H9 (cell line): ENCODE results near the gene FAM111B. TPM values are rescaled to one million over a fixed set of nuclear protein-coding genes. Genes with fewer than 3 reads are reported as not detected.
"Not testable (repeated sequence)": the region's sequence is repeated elsewhere in the genome, so short reads cannot be mapped to it uniquely, and the experiment has no call there.

ENCODE experiments used
- DNase-seq: peaks from one replicate; pipeline ENCODE4 v3.0.0-alpha.2; 2017
- H2AFZ ChIP-seq: one replicate; pipeline ENCODE4 v1.6.1; 2013; ENCODE audit warnings: mild to moderate bottlenecking, low read length, control low read depth, moderate library complexity
- H2AK5ac ChIP-seq: 2 replicates; pipeline ENCODE4 v1.6.1; 2013; ENCODE audit warnings: low read length, control low read depth, mixed read lengths; ENCODE audit not compliant: insufficient read length
- H2BK120ac ChIP-seq: one replicate; pipeline ENCODE4 v1.6.1; 2013; ENCODE audit warnings: low read depth, mild to moderate bottlenecking, low read length, control low read depth, inconsistent platforms; ENCODE audit not compliant: poor library complexity, severe bottlenecking
- H2BK12ac ChIP-seq: 2 replicates; pipeline ENCODE4 v1.6.1; 2013; ENCODE audit warnings: low read length, control low read depth, mixed read lengths, low read depth; ENCODE audit not compliant: insufficient read length
- H2BK15ac ChIP-seq: 2 replicates; pipeline ENCODE4 v1.6.1; 2013; ENCODE audit warnings: low read depth, low read length, control low read depth
- H2BK20ac ChIP-seq: one replicate; pipeline ENCODE4 v1.6.1; 2013; ENCODE audit warnings: low read depth, mild to moderate bottlenecking, low read length, control low read depth, inconsistent platforms; ENCODE audit not compliant: poor library complexity, severe bottlenecking
- H2BK5ac ChIP-seq: 2 replicates; pipeline ENCODE4 v1.6.1; 2013; ENCODE audit warnings: low read length, control low read depth, mixed read lengths; ENCODE audit not compliant: insufficient read length
- H3K14ac ChIP-seq: 2 replicates; pipeline ENCODE4 v1.6.1; 2013; ENCODE audit warnings: low read length, control low read depth; ENCODE audit not compliant: insufficient read depth
- H3K18ac ChIP-seq: 2 replicates; pipeline ENCODE4 v1.6.1; 2013; ENCODE audit warnings: low read depth, mild to moderate bottlenecking, mixed read lengths, low read length, control low read depth; ENCODE audit not compliant: insufficient read length
- H3K23ac ChIP-seq: 2 replicates; pipeline ENCODE4 v1.6.1; 2013; ENCODE audit warnings: low read length, control low read depth, mixed read lengths, low read depth; ENCODE audit not compliant: insufficient read length
- H3K23me2 ChIP-seq: 2 replicates; pipeline ENCODE4 v1.6.1; 2013; ENCODE audit warnings: low read depth, mild to moderate bottlenecking, mixed read lengths, low read length, control low read depth; ENCODE audit not compliant: insufficient read length, poor library complexity, severe bottlenecking
- H3K27ac ChIP-seq: 2 replicates; pipeline ENCODE4 v1.5.1; 2013; ENCODE audit warnings: low read length, control low read depth, mixed read lengths, low read depth; ENCODE audit not compliant: insufficient read length
- H3K27me3 ChIP-seq: 2 replicates; pipeline ENCODE4 v1.6.1; 2013; ENCODE audit warnings: low read length, control low read depth, inconsistent platforms; ENCODE audit not compliant: insufficient read depth
- H3K4ac ChIP-seq: 2 replicates; pipeline ENCODE4 v1.6.1; 2013; ENCODE audit warnings: low read depth, mild to moderate bottlenecking, control low read depth, inconsistent platforms, low read length, moderate library complexity
- H3K4me1 ChIP-seq: 2 replicates; pipeline ENCODE4 v1.6.1; 2013; ENCODE audit warnings: low read length, control low read depth, inconsistent platforms; ENCODE audit not compliant: insufficient read depth
- H3K4me2 ChIP-seq: 2 replicates; pipeline ENCODE4 v1.6.1; 2013; ENCODE audit warnings: low read length, control low read depth, mixed read lengths; ENCODE audit not compliant: insufficient read length, insufficient read depth
- H3K56ac ChIP-seq: 2 replicates; pipeline ENCODE4 v1.6.1; 2013; ENCODE audit warnings: low read depth, mild to moderate bottlenecking, mixed read lengths, low read length, control low read depth; ENCODE audit not compliant: insufficient read length
- H3K79me1 ChIP-seq: 2 replicates; pipeline ENCODE4 v1.6.1; 2013; ENCODE audit warnings: low read depth, mild to moderate bottlenecking, moderate library complexity, low read length, control low read depth, inconsistent platforms; ENCODE audit not compliant: insufficient read depth, poor library complexity, severe bottlenecking
- H3K79me2 ChIP-seq: 2 replicates; pipeline ENCODE4 v1.6.1; 2013; ENCODE audit warnings: low read length, control low read depth, inconsistent platforms; ENCODE audit not compliant: insufficient read depth
- H3K9ac ChIP-seq: 2 replicates; pipeline ENCODE4 v1.6.1; 2013; ENCODE audit warnings: low read length, control low read depth, mixed read lengths; ENCODE audit not compliant: insufficient read length; ENCODE audit errors: extremely low read depth
- H3K9me3 ChIP-seq: one replicate; pipeline ENCODE4 v1.6.1; 2013; ENCODE audit warnings: low read depth, low read length, inconsistent platforms; ENCODE audit not compliant: control insufficient read depth
- H3T11ph ChIP-seq: one replicate; pipeline ENCODE4 v1.6.1; 2013; ENCODE audit warnings: mild to moderate bottlenecking, low read length, control low read depth, inconsistent platforms
- H4K20me1 ChIP-seq: one replicate; pipeline ENCODE4 v1.6.1; 2013; ENCODE audit not compliant: control insufficient read depth, insufficient read length, insufficient read depth
- H4K5ac ChIP-seq: 2 replicates; pipeline ENCODE4 v1.6.1; 2013; ENCODE audit warnings: low read depth, mild to moderate bottlenecking, mixed read lengths, low read length, control low read depth; ENCODE audit not compliant: insufficient read length
- H4K8ac ChIP-seq: replicated peaks from 2 replicates; pipeline ENCODE4 v1.6.1; 2013; ENCODE audit warnings: low read length, control low read depth, mixed read lengths, low read depth; ENCODE audit not compliant: insufficient read length
- H4K91ac ChIP-seq: 2 replicates; pipeline ENCODE4 v1.6.1; 2013; ENCODE audit warnings: low read depth, mild to moderate bottlenecking, moderate library complexity, mixed read lengths, low read length, control low read depth; ENCODE audit not compliant: insufficient read length
- H3K27ac Mint-ChIP-seq, 3 experiments: 2 replicates in 2 of 3; 3 replicates in 1 of 3; pipeline ENCODE4 v1.8.0; 2020 to 2021; ENCODE audit warnings: mixed read lengths in 3 of 3, mild to moderate bottlenecking in 1 of 3, moderate library complexity in 1 of 3
- H3K27me3 Mint-ChIP-seq: 2 replicates; pipeline ENCODE4 v1.8.0; 2021; ENCODE audit warnings: low read depth, mild to moderate bottlenecking, moderate library complexity, mixed read lengths
- H3K36me3 Mint-ChIP-seq, 3 experiments: 2 replicates in 2 of 3; 3 replicates in 1 of 3; pipeline ENCODE4 v1.8.0; 2020 to 2021; ENCODE audit warnings: low read depth in 3 of 3, mixed read lengths in 3 of 3; ENCODE audit not compliant: insufficient read depth in 1 of 3
- H3K4me1 Mint-ChIP-seq, 2 experiments: 2 replicates each; pipeline ENCODE4 v1.8.0; 2020; ENCODE audit warnings: mixed read lengths in 2 of 2
- H3K4me3 Mint-ChIP-seq, 2 experiments: 2 replicates in 1 of 2; 3 replicates in 1 of 2; pipeline ENCODE4 v1.8.0; 2020 to 2021; ENCODE audit warnings: mild to moderate bottlenecking in 2 of 2, mixed read lengths in 2 of 2, moderate library complexity in 1 of 2
- H3K9me3 Mint-ChIP-seq, 2 experiments: 2 replicates in 1 of 2; 3 replicates in 1 of 2; pipeline ENCODE4 v1.8.0; 2020; ENCODE audit warnings: mild to moderate bottlenecking in 2 of 2, mixed read lengths in 2 of 2, moderate library complexity in 1 of 2
- CTCF ChIP-seq: fragments of 200-600 bp; sonication (generic); conservative IDR thresholded peaks from 3 replicates; pipeline ENCODE4 v1.8.0; 2021; ENCODE audit warnings: antibody characterized with exemption, mild to moderate bottlenecking
- WGBS: extraction: QIAGEN DNeasy Blood & Tissue Kit; methylation state at CpG from one replicate; pipeline ENCODE4 v1.1.7; 2013; ENCODE audit warnings: missing lambda C conversion rate, low lambda C conversion rate, mixed read lengths; ENCODE audit not compliant: insufficient read length; ENCODE audit errors: extremely low coverage; 5-methylcytosine and 5-hydroxymethylcytosine counted together
- total RNA-seq: library from RNA; stranded (reverse); gene quantifications from 2 replicates; pipeline ENCODE4 v1.2.1, GENCODE V29; 2021

FAM111B gene
- total RNA-seq, 1 experiment from 2014 or later = 35.0 TPM

- H3K4me1 Mint-ChIP-seq = peaks cover 42 to 44% of the 10 kb centered on the region in 2 experiments
- peak; percentile 92 for DNase-seq
Observed at GRCh38 chr11:59102259-59102765, 4.7 kb upstream of the FAM111B start.

DNA sequence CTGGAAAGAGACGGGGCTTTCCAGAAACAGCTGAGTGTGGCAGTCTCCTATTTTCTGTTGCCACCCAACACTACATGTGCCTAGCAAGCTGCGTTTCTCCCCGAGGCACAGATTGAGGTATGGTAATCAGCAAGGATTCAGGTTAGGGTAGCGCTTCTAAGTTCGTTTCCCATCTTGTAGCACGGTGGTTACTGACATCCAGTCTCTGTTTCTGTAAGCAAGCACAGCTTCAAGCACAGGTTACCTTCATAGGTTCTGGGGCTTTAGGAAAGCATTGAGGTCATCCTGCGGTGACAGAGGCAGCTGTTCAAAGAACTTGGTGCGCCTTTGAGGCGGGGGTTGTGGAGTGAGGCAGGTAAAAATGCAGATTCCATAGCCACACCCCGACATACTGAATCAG, 684 bp downstream of the FAM111B start:
- H3K27ac ChIP-seq, H2BK20ac ChIP-seq, H2BK5ac ChIP-seq, DNase-seq, H3K79me1 ChIP-seq, H3K23ac ChIP-seq, H3K56ac ChIP-seq, H2AK5ac ChIP-seq, H3K18ac ChIP-seq, H3T11ph ChIP-seq, H4K5ac ChIP-seq, H3K4ac ChIP-seq, H3K9me3 ChIP-seq, H4K91ac ChIP-seq, H4K20me1 ChIP-seq, H3K27ac Mint-ChIP-seq, H3K14ac ChIP-seq, H3K79me2 ChIP-seq, H3K23me2 ChIP-seq, H2BK120ac ChIP-seq, H2BK12ac ChIP-seq, H2BK15ac ChIP-seq, H3K4me1 ChIP-seq, H2AFZ ChIP-seq, H3K27me3 ChIP-seq, H4K8ac ChIP-seq: not testable (repeated sequence)
- Mint-ChIP-seq H3K36me3 (peaks cover 26 to 44% (median 33%) of the 10 kb centered on the region in 3 experiments), H3K27me3 (peaks cover 55% of the 10 kb centered on the region), H3K9me3 (peaks cover 9 to 12% of the 10 kb centered on the region in 2 experiments; a peak in 4 of 5 replicates), H3K4me1 (peaks cover 27 to 29% of the 10 kb centered on the region in 2 experiments), H3K4me3 (peak overlapping the region; percentile 87 to 90)
- Histone ChIP-seq H3K4me2 (peak overlapping the region; percentile 74), H3K9ac (peak overlapping the region; percentile 2)
- WGBS = no CpG with 5 or more reads among the region's 10 CpGs

More at GRCh38 chr11:59102259-59102765, 4.7 kb upstream of the FAM111B start:
- Histone ChIP-seq H3K56ac (no peak overlapping the region), H2BK15ac (no peak overlapping the region), H3K9ac (no peak overlapping the region), H3K23me2 (peaks cover 3% of the 10 kb centered on the region), H3K27me3 (no peaks in the 10 kb centered on the region), H4K8ac (no peak overlapping the region), H2BK5ac (no peak overlapping the region), H2BK12ac (no peak overlapping the region), H2BK120ac (no peak overlapping the region), H2AK5ac (no peak overlapping the region), H3K9me3 (no peaks in the 10 kb centered on the region), H3K14ac (no peak overlapping the region), H3K4me2 (peak overlapping the region; percentile 52), H2AFZ (no peak overlapping the region), H2BK20ac (no peak overlapping the region), H3K27ac (no peak overlapping the region), H4K20me1 (no peaks in the 10 kb centered on the region), H3K23ac (no peak overlapping the region), H4K5ac (no peak overlapping the region), H4K91ac (no peak overlapping the region), H3K79me2 (no peaks in the 10 kb centered on the region), H3K4ac (no peak overlapping the region), H3K18ac (no peak overlapping the region), H3T11ph (no peak overlapping the region), H3K4me1 (no peaks in the 10 kb centered on the region; the same call in 1 of the 2 replicates), H3K79me1 (no peaks in the 10 kb centered on the region)
- Mint-ChIP-seq H3K9me3 (peaks cover 9 to 13% of the 10 kb centered on the region in 2 experiments; a peak in 4 of 5 replicates), H3K36me3 (peaks cover 0 to 12% (median 2%) of the 10 kb centered on the region in 3 experiments; a peak in 3 of 7 replicates), H3K27me3 (peaks cover 52% of the 10 kb centered on the region), H3K4me3 (peak overlapping the region; percentile 54 to 68; a peak in 4 of 5 replicates), H3K27ac (peak overlapping the region in 1 of 3 experiments; percentile 76; a peak in 1 of 7 replicates)
- no CpG with 5 or more reads among the region's 23 CpGs for WGBS
- TF ChIP-seq CTCF = peak; percentile 53
